K562 (cell line): ENCODE measurements around the gene TJP2. TPM values are rescaled to one million over a fixed set of nuclear protein-coding genes. Genes with fewer than 3 reads are reported as not detected.
A peak's percentile ranks its signal among the peaks of the same experiment; 100 is the strongest.

Source experiments
- BMI1 ChIP-seq: fragments of 150-350 bp; IDR thresholded peaks from 2 replicates; pipeline ENCODE4 v1.6.1; 2014; ENCODE audit warnings: low read length
- CREB3L1 ChIP-seq: fragments of 450-650 bp; IDR thresholded peaks from 2 replicates; pipeline ENCODE4 v1.6.1; 2014; ENCODE audit warnings: low read depth, mild to moderate bottlenecking, moderate library complexity, borderline replicate concordance
- ELK1 ChIP-seq: sonication (generic); formaldehyde crosslinking; IDR thresholded peaks from 2 replicates; pipeline ENCODE4 v1.8.1; 2022; ENCODE audit warnings: missing genetic modification reagents
- FIP1L1 ChIP-seq: fragments of 200-400 bp; formaldehyde crosslinking; IDR thresholded peaks from 2 replicates; pipeline ENCODE4 v1.6.1; 2018; ENCODE audit warnings: mild to moderate bottlenecking, low read depth, low read length; ENCODE audit not compliant: poor library complexity, severe bottlenecking
- HIVEP1 ChIP-seq: fragments of 250-450 bp; sonication (Bioruptor Pico); IDR thresholded peaks from 2 replicates; pipeline ENCODE4 v1.4.0; 2020; ENCODE audit warnings: mild to moderate bottlenecking
- HNRNPLL ChIP-seq: fragments of 200-400 bp; formaldehyde crosslinking; IDR thresholded peaks from 2 replicates; pipeline ENCODE4 v1.6.1; 2017; ENCODE audit warnings: low read length, low read depth, mild to moderate bottlenecking; ENCODE audit not compliant: poor library complexity, severe bottlenecking
- KLF1 ChIP-seq: fragments of 450-650 bp; IDR thresholded peaks from 2 replicates; pipeline ENCODE4 v1.6.1; 2016; ENCODE audit warnings: missing genetic modification characterization, missing compliant biosample characterization
- MCM5 ChIP-seq: fragments of 450-650 bp; IDR thresholded peaks from 2 replicates; pipeline ENCODE4 v1.6.1; 2016; ENCODE audit warnings: low read depth
- NCOA2 ChIP-seq, 2 experiments: fragments of 450-650 bp; IDR thresholded peaks; 2 replicates each; pipeline ENCODE4 v1.6.1; 2018; ENCODE audit warnings: mild to moderate bottlenecking in 2 of 2, moderate library complexity in 1 of 2; ENCODE audit not compliant: partially characterized antibody in 2 of 2
- NFIX ChIP-seq: fragments of 250-450 bp; sonication (Bioruptor Pico); IDR thresholded peaks from 2 replicates; pipeline ENCODE4 v1.4.0; 2020; ENCODE audit warnings: low read depth, mild to moderate bottlenecking, moderate library complexity
- PHF21A ChIP-seq: fragments of 450-650 bp; IDR thresholded peaks from 2 replicates; pipeline ENCODE4 v1.6.1; 2017; ENCODE audit warnings: low read depth, borderline replicate concordance
- PREB ChIP-seq: sonication (generic); formaldehyde crosslinking; IDR thresholded peaks from 2 replicates; pipeline ENCODE4 v1.8.1; 2023; ENCODE audit warnings: mild to moderate bottlenecking, missing genetic modification reagents
- SPI1 ChIP-seq: IDR thresholded peaks from 2 replicates; pipeline ENCODE4 v1.6.1; 2011; ENCODE audit warnings: low read depth, low read length, control low read depth, borderline replicate concordance
- ZMIZ1 ChIP-seq, 2 experiments: fragments of 150-350 bp in 1 of 2; IDR thresholded peaks; 2 replicates each; pipeline ENCODE4 v1.6.1; 2012 to 2016; ENCODE audit warnings: low read depth in 2 of 2, low read length in 2 of 2, mild to moderate bottlenecking in 1 of 2, moderate library complexity in 1 of 2
- ZNF41 ChIP-seq: fragments of 250-450 bp; sonication (Bioruptor Pico); conservative IDR thresholded peaks from 2 replicates; pipeline ENCODE4 v1.4.0; 2020; ENCODE audit warnings: mild to moderate bottlenecking
- ZNF445 ChIP-seq: fragments of 250-450 bp; sonication (Bioruptor Pico); IDR thresholded peaks from 2 replicates; pipeline ENCODE4 v1.4.0; 2020; ENCODE audit warnings: low read depth, mild to moderate bottlenecking, moderate library complexity
- ZNF551 ChIP-seq: fragments of 250-450 bp; sonication (Bioruptor Pico); IDR thresholded peaks from 2 replicates; pipeline ENCODE4 v1.5.0; 2021; ENCODE audit warnings: mild to moderate bottlenecking, moderate library complexity
- polyA plus RNA-seq, 8 experiments: library from polyadenylated mRNA; depleted of rRNA in 4 of 8; stranded (reverse) in 5 of 8; unstranded in 3 of 8; fragments of >200 nt; fragmentation: Nextera tagmentation in 2 of 8; fragmentation: Illumina TruSeq in 1 of 8; extraction: Ambion mirVana in 2 of 8; extraction: Trizol in 1 of 8; gene quantifications; 2 replicates each; pipeline versions ENCODE4 v1.2.1 to v1.2.3, GENCODE V29; 2011 to 2014; ENCODE audit warnings: inconsistent platforms in 1 of 8, missing spikeins in 1 of 8
- total RNA-seq, 7 experiments: library from RNA; depleted of rRNA in 6 of 7; stranded (reverse); fragments of >200 nt in 6 of 7; fragmentation: Illumina TruSeq in 2 of 7; extraction: Trizol in 2 of 7; gene quantifications; 2 replicates each; pipeline versions ENCODE4 v1.2.1 to v1.2.3, GENCODE V29; 2011 to 2021; ENCODE audit warnings: low replicate concordance in 1 of 7
- TF ChIP-seq, protein P1 (sequence below): fragments of 250-450 bp; sonication (Bioruptor Pico); IDR thresholded peaks from 2 replicates; pipeline ENCODE4 v1.5.0; 2021; ENCODE audit warnings: mild to moderate bottlenecking, borderline replicate concordance

TJP2 gene
- total and polyA plus RNA-seq, 9 of the 15 experiments (the other 6 are each of a cell fraction or from before 2014, with no cell fraction given): 4.0 to 24.1 (median 16.8) TPM

- TF ChIP-seq NCOA2 (IDR thresholded peaks at IDR 0.05; ENCODE audit: partially characterized antibody in 2 of 2): peak in 1 of 2 experiments; percentile 65
- no peak for TF ChIP-seq SPI1
- TF ChIP-seq HIVEP1 (CRISPR knock-in tag): no peak
- TF ChIP-seq ZMIZ1 (IDR thresholded peaks at IDR 0.05; ENCODE audit: low read depth in 2 of 2, low read length in 2 of 2): peak in 1 of 2 experiments; percentile 94; a peak in 2 of 4 replicates
- TF ChIP-seq ELK1 (CRISPR knock-in tag): no peak
- no peak for TF ChIP-seq NFIX (CRISPR knock-in tag)
- TF ChIP-seq, protein P1, sequence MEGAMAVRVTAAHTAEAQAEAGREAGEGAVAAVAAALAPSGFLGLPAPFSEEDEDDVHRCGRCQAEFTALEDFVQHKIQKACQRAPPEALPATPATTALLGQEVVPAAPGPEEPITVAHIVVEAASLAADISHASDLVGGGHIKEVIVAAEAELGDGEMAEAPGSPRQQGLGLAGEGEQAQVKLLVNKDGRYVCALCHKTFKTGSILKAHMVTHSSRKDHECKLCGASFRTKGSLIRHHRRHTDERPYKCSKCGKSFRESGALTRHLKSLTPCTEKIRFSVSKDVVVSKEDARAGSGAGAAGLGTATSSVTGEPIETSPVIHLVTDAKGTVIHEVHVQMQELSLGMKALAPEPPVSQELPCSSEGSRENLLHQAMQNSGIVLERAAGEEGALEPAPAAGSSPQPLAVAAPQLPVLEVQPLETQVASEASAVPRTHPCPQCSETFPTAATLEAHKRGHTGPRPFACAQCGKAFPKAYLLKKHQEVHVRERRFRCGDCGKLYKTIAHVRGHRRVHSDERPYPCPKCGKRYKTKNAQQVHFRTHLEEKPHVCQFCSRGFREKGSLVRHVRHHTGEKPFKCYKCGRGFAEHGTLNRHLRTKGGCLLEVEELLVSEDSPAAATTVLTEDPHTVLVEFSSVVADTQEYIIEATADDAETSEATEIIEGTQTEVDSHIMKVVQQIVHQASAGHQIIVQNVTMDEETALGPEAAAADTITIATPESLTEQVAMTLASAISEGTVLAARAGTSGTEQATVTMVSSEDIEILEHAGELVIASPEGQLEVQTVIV (CRISPR knock-in tag): no peak
- TF ChIP-seq ZNF445 (CRISPR knock-in tag): no peak
- TF ChIP-seq PHF21A: no peak
- TF ChIP-seq FIP1L1: no peak
- no peak for TF ChIP-seq HNRNPLL
- TF ChIP-seq CREB3L1: no peak
- no peak for TF ChIP-seq ZNF551 (CRISPR knock-in tag)
- TF ChIP-seq PREB (CRISPR knock-in tag): no peak
- TF ChIP-seq MCM5: no peak
- no peak for TF ChIP-seq BMI1
- no peak for TF ChIP-seq ZNF41 (CRISPR knock-in tag)
- TF ChIP-seq KLF1 (tag): no peak
Observed at GRCh38 chr9:69215774-69216485, 41.9 kb downstream of the TJP2 start (continued).
